GM21447 (cell line): ENCODE measurements around the gene ZNF660.
"Not testable (repeated sequence)": the region's sequence is repeated elsewhere in the genome, so short reads cannot be mapped to it uniquely, and the experiment has no call there.

Source experiments
- ATAC-seq: cut with Tn5 transposase; IDR thresholded peaks from one replicate; pipeline ENCODE4 v1.9.1; 2021; ENCODE audit not compliant: unreplicated experiment

ZNF660 gene

DNA sequence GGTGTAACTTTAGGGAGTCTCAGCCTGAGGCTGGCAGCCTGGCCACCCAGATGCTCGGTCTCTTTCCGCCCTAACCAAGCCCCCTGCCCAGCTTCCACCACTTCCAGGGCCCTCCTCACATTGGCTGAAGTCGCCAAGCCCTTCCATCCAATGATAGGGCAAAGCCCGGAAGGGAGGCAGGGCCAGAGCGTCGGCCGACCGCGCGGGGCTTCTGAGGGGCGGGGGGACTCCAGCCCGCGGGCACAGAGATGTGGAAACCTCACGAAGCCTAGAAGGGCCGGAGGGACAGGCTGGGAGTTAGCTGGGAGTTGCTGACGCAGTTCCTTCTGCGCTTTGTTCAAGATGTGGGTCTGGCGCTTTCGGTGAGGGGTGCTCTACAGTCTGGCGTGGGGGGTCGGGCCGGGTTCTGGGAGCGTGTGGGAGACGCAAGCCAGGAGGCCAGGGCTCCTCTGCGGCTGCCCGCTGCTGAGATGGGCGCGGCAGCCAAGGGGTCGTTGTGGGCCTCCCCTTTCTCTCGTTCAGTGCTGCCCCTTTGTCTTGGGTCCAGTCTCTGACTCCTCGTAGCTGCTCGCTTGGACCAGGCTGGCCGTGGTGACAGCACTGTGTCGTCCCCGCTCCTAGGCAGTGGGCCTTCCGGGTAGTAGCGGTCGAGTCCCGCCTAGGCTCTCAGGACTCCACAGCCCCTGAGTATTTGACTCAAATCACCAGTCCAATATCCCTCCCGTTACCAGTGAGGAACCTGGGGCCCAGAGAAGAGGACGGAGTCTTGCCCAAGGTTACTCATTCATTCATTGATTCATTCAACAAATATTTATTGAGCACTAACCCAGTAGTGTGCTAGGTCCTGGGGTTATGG lies at the start of gene ZNF660:
ZNF660 (plus strand) TSS at position 319 of the 856 bp plus-strand sequence. CDS start 9,230 bp downstream, outside the sequence.
- ATAC-seq, result no peak

DNA sequence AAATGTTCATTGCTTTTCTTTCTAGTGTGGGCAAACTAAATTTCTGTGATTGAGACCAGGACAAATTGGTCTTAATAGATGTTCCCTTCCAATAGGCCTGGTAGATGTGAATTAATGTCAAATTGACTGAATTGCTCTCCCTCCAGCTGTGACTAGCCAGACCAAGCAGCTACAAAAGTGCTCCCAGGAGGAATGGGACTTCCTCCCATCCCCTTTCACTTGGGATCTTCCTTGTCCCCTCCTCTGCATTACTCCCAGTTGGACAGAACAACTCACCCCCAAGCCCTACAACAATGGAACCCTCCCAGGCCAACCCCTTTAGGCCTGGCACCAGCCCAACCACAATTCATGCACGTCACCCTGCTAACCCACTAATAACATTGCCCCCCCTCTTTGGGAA lies 49.4 kb upstream of the ZNF660 start:
- no peak for ATAC-seq

DNA sequence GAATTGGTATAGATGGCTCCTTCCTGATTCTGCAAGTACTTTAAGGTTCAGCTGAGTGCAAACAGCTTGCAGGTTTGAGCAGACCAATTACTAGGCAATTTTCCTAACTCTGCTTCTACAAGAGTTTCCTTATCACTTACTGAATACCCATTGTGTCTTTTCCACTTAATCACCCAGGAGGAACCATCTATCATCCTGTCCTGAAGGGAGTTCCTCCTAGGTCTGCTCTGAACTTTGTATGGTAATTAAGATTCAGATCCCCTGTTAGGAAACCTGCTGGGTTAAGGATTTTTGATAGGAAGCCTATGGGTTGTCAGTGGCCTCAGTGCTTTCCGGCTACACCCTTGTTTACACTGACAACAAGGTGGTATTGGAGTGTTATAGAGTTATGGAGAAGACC lies 40.0 kb upstream of the ZNF660 start:
- not testable (repeated sequence) for ATAC-seq

DNA sequence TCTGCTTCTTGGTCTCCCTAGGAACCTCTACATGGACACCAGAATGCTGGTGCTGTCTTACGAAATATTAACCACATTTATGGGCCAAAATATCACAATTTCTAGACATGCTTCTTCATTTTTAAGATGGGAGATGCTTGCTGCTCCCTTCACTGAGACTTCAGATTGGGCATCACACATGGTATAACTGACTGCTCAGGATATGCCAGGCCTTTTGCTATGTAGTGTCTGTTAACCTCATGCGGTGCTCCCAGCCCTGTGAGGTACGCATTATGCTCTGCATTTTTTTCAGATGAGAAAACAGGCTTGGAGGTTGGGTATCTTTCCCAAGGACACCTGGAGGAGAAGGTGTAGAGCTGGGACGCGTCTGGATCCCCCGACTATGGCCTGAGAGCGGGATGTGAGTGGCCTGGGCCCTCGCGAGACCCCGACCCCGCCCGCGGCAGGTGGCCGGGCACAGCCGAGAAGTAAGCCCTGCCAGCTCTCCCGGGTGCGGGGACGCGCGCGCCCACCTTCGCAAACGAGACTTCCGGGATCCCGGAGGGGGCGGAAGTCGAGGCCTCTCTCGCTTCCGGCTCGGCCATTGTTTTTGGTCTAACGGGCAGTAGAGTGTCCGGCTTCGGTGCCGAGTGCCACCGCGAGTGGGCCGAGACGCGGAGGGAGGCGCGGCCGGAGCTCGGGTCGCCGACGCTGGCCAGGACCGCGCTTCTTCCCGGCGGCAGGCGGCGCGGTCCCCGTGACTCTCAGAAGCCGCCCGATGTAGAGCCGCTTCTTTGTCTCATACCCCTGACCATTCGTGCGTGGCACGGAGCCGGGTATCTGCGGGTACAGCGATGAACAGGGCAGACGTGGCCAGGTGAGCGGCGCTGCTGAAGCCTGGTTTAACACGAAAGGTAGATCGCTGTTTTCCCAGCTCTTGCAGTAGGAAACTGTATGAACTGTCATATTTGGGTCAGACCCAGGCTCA lies 29.9 kb upstream of the ZNF660 start, which contains the start of gene ZKSCAN7:
ZKSCAN7 (plus strand) TSS at position 568 of the 967 bp plus-strand sequence. CDS start 1,855 bp downstream, outside the sequence.
- ATAC-seq, result no peak

DNA sequence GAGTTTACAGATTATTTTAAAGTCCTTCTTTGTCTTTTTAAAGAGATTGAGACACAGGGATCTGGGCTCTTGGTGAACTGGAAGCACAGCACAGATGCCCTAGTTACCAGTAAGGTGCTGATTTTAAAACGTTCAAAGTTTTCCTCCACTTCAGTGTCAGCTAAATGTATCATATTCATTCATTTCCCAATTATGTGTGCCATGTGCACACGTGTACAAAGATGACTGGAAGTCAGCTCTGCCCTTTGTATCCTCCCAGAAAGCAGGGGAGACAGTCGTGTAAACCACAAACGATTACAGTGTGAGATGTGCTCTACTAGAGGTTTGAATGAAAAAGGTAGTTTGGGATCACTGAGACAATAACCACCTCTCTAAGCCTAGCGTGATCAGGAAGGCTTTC lies 29.0 kb upstream of the ZNF660 start:
- no peak for ATAC-seq

DNA sequence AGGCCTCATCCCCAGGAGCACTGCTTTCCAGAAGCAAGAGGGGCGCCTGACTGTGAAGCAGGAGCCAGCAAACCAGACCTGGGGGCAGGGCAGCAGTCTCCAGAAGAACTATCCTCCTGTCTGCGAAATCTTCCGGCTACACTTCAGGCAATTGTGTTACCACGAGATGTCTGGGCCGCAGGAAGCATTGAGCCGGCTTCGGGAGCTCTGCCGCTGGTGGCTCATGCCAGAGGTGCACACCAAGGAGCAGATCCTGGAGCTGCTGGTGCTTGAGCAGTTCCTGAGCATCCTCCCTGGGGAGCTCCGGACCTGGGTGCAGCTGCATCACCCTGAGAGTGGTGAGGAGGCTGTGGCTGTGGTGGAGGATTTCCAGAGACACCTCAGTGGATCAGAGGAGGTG lies 27.7 kb upstream of the ZNF660 start:
- ATAC-seq, result no peak

DNA sequence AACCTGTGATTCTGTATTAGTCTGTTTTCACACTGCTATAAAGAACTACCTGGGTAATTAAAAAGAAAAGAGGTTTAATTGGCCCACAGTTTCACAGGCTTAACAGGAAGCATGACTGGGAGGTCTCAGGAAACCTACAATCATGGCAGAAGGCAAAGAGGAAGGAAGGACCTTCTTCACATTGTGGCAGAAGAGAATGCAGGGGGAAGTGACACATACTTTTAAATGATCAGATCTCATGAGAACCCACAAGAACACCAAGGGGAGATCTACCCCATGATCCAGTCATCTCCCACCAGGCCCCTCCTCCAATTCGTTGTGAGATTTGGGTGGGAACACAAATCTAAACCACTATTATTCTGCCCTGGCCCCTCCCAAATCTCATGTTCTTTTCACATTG lies 23.7 kb upstream of the ZNF660 start:
- no peak for ATAC-seq

DNA sequence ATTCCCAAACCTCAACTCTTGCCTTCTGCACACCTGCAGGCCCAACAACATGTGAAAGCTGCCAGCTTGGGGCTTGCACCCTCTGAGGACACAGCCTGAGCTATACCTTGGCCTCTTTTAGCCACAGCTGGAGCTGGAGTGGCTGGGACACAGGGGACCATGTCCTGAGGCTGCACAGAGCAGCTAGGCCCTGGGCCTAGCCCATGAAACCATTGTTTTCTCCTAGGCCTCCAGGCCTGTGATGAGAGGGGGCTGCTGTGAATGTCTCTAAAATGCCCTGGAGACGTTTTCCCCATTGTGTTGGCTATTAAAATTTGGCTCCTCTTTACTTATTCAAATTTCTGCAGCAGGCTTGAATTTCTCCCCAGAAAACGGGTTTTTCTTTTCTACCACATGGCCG lies 22.6 kb upstream of the ZNF660 start:
- ATAC-seq, result no peak

DNA sequence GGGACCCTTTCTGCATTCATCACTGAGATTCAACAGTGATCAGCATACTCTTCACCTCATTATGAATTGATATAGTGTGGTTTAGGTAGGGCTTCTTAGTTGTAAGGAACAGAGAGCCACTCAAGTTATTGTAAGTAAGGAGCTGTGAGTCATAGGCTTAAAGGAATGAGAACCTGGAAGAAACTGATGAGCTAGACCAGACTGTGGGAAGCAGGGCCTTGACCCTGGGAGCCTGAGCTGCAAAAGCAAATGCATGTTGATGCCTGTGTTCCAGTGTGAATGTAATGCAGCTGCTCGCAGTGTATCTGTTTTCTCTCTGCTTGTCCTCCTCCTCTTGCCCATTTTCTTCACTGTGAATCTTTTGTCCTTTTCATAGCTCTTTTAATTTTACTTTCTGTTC lies 16.2 kb upstream of the ZNF660 start:
- no peak for ATAC-seq

DNA sequence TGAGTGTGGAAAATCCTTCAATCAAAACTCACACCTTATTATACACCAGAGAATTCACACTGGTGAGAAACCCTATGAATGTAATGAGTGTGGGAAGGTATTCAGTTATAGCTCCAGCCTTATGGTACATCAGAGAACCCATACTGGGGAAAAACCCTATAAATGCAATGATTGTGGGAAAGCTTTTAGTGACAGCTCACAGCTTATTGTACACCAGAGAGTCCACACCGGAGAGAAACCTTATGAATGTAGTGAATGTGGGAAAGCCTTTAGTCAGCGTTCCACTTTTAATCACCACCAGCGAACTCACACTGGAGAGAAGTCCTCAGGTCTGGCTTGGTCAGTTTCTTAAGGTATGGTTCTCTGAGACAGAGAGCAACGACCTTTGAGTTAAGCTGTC lies 13.7 kb upstream of the ZNF660 start:
- no peak for ATAC-seq

DNA sequence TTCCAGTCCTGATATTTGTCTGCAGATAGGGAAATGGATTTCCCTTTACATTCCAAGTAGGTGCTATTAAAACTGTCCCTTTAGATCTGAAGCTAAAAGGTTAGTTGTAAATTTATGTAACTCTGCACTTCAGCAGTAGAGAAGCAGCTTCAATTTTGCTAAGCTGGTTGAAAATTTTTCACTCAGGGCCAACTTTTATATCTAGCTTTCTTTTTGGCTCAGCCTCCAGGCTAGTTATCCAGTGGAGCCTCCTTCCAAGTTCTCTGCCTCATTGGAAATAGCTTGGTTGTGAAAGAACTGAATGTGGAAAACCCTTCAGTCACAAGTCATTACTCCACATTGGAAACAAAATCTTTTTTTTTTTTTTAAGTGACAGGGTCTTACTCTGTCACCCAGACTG lies 8.2 kb upstream of the ZNF660 start:
- ATAC-seq, result no peak

DNA sequence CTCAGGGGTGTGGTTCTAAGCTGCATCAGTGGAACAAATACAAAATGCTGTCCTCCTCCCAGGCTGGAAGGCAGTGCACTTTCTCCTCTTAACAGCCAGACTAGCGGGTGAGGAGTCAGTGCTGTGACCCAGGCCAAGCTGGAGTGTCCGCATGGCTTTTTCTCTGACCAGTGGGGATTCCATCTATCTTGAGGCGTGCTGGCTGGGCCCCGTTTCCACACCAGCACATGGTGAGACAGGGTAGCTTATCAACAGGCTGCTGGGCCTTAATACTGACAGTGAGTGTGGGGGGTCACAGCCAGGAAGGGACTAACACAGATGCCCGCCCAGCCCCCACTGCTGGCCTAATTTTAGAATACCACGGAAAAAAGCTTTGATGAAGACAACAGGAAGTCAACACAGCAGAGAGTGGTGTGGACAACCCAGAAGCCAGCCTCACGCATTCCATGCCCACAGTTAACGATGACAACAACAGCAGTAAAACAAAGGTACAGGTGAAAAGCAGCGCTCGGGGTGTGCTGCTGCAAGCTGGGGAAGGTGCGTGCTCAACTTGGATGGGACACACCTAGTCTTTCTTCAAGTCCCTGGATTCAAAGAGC lies 7.3 kb upstream of the ZNF660 start:
- ATAC-seq, result not testable (repeated sequence)

DNA sequence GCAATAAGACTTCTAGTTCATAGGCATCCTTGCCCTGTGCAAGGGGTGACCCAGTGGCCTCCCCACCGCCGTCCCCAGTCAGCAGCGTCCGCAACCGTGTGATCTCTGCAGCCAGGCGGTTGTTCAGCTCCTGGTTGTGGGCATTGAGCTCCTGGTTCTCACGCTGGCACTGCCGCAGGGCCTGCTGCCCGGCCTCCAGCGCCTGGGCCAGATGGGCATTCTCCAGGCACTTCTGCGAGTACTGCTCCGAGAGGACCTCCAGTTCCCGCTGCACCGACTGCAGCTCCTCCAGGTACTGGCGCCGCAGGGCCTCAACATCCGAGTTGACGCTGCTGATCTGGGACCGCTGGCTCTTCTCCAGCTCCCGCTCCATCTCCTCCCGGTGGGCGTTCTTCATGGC lies 6.4 kb upstream of the ZNF660 start:
- not testable (repeated sequence) for ATAC-seq

DNA sequence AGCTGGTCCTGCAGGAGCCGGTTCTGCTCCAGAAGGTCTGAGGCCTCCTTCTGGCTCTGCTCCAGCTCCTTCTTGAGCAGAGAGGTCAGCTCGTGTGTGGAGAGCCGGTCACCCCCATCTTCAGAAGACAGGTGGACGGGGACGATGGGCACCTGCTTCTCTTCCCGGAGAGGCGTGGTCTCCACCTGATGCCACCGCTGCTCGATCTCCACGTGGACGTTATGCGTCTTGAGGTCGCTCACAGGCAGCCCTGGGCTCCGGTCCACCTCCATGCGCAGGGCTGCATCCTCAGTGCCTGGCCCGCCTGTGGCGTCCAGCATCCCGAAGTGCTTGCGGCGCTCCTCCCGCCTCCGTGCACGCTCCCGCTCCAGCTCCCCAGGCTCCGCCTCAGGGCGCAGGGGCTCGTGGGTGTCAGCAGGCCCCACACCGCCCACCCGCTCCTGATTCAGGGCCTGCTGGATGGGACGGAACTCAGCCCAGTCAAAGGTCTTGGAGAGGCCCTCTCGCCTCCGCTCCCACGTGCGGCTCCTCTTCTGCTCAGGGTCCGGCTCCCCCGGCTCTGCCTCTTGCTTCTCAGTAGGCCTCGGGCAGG lies 5.7 kb upstream of the ZNF660 start:
- ATAC-seq, result not testable (repeated sequence)

DNA sequence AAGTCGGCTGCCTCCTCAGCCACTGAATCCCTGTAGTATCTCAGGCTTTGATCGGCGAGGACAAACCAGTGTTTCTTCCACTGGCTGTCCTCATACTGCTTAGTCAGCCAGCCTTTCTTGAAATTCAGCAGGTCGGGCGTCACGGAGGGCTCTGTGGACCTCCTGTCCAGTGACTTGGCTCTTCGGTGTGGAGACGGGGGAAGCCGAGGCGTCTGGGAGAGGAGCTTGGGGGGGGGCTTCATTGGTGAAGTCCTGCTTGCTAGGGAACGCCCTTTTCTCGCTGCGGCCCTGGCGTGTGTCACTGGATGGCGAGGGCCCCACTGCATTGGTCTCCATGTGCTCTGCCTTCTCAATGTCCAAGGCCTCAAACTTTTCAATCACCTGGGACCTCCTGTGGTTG lies 5.0 kb upstream of the ZNF660 start:
- not testable (repeated sequence) for ATAC-seq

DNA sequence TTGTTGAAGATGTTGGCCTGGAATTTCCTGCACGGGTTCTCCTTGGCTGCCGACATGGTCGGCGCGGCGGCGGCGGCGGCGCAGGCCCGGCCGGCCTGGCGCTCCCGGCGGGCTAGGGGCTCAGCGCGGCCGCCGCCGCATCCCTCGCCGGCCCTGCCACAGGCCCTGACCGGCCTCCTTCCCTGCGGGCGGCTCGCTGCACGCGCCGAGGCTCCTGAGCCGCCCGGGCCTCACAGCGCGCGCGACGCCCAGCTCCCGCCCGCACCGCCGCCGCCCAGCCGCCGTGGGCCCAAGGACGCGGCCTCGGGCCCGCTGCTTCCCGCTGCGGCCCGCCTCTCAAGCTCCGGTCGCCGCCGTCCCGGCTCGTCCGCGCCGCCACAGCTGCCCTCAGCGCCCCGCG lies 3.8 kb upstream of the ZNF660 start:
- not testable (repeated sequence) for ATAC-seq

DNA sequence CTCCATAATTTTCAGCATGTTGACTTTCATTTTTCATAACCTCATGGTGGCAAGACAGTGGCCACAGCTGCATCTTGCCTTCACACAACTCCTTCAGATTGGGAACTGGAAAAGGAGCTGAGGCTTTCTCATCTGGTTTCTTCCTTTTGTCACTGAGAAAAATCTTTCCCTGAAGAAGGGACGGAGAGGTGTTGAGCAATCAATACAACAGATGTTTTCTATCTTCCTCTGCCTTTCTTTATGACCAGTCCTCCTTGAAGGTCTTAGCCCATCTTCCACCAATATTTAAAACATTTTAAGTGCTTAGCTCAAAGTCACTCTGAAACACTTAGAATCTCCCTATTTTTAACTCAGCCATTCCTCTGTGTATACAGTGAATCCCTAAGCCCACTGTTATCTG lies 11.9 kb downstream of the ZNF660 start:
- no peak for ATAC-seq

DNA sequence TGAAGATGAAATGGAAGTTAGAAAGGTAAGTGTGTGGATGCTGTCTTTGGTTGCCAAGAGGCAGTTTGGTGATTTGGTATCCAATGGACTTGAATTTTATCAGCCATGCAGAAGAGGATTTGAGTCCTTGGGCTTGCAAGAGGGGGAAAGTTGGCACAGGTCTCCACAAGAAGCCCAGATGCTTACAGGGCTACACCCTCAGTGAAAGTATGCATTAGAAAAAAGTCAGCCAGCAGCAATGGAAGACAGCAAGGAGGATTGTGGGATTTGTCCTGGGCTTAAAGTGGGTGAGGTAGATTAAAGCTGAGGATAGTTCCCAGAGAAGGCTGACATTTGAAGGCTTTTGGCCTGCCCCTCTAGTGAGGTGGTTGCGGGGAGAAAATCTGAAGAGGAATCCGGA lies 17.0 kb downstream of the ZNF660 start:
- no peak for ATAC-seq

DNA sequence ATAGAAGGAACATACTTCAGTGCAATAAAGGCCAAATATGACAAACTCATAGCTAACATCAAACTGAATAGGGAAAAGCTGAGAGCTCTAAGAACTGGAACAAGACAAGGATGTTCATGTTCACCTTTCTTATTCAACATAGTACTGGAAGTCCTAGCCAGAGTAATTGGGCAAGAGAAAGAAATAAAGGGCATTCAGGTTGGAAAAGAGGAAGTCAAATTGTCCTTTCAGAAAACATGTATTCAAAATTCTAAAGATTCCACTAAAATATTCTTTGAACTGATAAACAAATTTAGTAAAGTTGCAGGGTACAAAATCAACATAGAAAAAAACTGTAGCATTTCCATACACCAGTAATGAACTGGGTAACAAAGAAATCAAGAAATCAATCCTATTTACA lies 27.9 kb downstream of the ZNF660 start:
- ATAC-seq, result no peak

DNA sequence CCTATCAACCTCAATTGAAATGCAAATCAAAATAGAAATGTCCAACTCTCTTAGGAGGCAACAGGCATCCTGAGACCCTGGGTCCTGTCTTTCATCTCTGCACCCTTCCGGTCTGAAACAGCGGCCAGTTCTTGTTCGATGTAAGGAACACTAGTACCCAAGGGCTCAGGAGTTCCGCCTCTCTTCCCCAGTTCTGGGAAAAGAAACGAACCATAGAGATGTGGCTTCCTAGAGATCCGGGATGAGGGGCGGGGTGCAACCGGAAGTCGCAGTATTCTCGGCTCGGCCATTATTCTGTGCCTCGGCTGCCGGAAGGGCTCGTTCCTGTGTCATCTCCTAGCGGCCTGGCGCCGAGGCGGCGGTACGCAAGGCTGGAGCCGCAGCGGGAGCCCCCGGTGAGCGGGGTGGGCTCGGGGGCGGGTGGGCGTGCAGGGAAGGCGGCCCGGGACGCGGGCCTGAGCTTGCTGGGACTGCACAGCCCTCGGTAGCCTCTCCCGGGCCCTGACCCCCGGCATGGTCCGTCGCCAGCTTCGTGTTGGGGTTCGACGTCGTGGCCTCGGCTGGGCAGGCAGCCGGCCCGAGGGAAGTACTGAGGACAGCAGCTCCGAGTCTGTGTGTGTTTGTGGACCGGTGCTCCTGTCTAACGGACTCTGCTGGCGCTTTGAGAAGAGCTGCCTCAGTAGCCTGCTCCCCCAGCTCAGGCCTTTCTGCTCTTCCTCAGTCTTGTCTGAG lies 40.2 kb downstream of the ZNF660 start, which contains the start of gene ZNF197:
ZNF197 (plus strand) TSS at position 288 of the 732 bp plus-strand sequence. CDS start 4,119 bp downstream, outside the sequence.
- peak; percentile 86 for ATAC-seq
